Fibroblast of lung (primary cell): ENCODE measurements around the gene ZNF436.

ENCODE experiments used
- CTCF ChIP-seq, 2 donors: IDR thresholded peaks in 1 of 2; conservative IDR thresholded peaks in 1 of 2; 1 replicate in 1 of 2; 2 replicates in 1 of 2; pipeline ENCODE4 v1.5.1; 2011 to 2012; ENCODE audit warnings: low read length in 2 of 2, control low read depth in 1 of 2, inconsistent platforms in 1 of 2, low read depth in 1 of 2, mild to moderate bottlenecking in 1 of 2
- EZH2 ChIP-seq: IDR thresholded peaks from 2 replicates; pipeline ENCODE4 v1.5.1; 2012; ENCODE audit warnings: low read length, control low read depth, mild to moderate bottlenecking; ENCODE audit errors: missing control alignments

GRCh38 chr1:23381233-23381885, 11.7 kb upstream of the ZNF436 start:
- TF ChIP-seq CTCF (conservative IDR thresholded peaks at IDR 0.05 in 1 of 2, IDR thresholded peaks at IDR 0.05 in 1 of 2; ENCODE audit: low read depth in 1 of 2, low read length in 2 of 2): no peak
- no peak for TF ChIP-seq EZH2
